OCI-LY7 (cell line): ENCODE data around the gene PLEKHO1. TPM values are rescaled to one million over a fixed set of nuclear protein-coding genes. Genes with fewer than 3 reads are reported as not detected.

Experiments used
- BruUV-seq: library from RNA; stranded (reverse); fragments of 400-500 nt; replicated peaks from 2 replicates; lab custom pipeline; 2021; lab: Mats Ljungman, UMichigan
- CTCF ChIA-PET: fragments of 300-600 bp; sonication (Branson Sonifier 250); formaldehyde crosslinking; loops from one replicate; lab custom pipeline; 2022; ENCODE audit warnings: antibody characterized with exemption; ENCODE audit not compliant: unreplicated experiment; lab: Charles Lee
- POLR2A ChIA-PET: fragments of 300-600 bp; sonication (Branson Sonifier 250); formaldehyde crosslinking; loops from one replicate; lab custom pipeline; 2022; ENCODE audit warnings: antibody characterized with exemption; lab: Charles Lee
- DNase-seq: peaks from one replicate; pipeline ENCODE4 v3.0.0-alpha.2; 2015; ENCODE audit warnings: low spot score
- H2AFZ ChIP-seq: fragments of 200-600 bp; sonication (generic), shearing (Covaris generic); 2 replicates; pipeline ENCODE4 v1.6.1; 2014; ENCODE audit warnings: mild to moderate bottlenecking, antibody characterized with exemption, low read length, moderate library complexity
- H3K27ac ChIP-seq: fragments of 200-600 bp; sonication (generic); 2 replicates; pipeline ENCODE4 v1.5.1; 2014; ENCODE audit warnings: mixed run types, low read depth, mild to moderate bottlenecking, moderate library complexity, low read length, inconsistent platforms; ENCODE audit not compliant: poor library complexity, severe bottlenecking
- H3K36me3 ChIP-seq: fragments of 200-600 bp; sonication (generic); 2 replicates; pipeline ENCODE4 v1.6.1; 2014; ENCODE audit warnings: mild to moderate bottlenecking, antibody characterized with exemption, low read length, moderate library complexity, mixed read lengths; ENCODE audit not compliant: insufficient read depth
- H3K4me1 ChIP-seq: fragments of 200-600 bp; sonication (generic); 2 replicates; pipeline ENCODE4 v1.5.1; 2014; ENCODE audit warnings: mild to moderate bottlenecking, low read length; ENCODE audit not compliant: insufficient read depth, poor library complexity, severe bottlenecking
- H3K4me2 ChIP-seq: fragments of 200-600 bp; sonication (generic); 2 replicates; pipeline ENCODE4 v1.6.1; 2014; ENCODE audit warnings: mild to moderate bottlenecking, low read length
- H3K4me3 ChIP-seq: fragments of 200-600 bp; sonication (generic); 2 replicates; pipeline ENCODE4 v1.5.1; 2014; ENCODE audit warnings: mild to moderate bottlenecking, low read depth, low read length; ENCODE audit not compliant: poor library complexity, severe bottlenecking
- H3K79me2 ChIP-seq: fragments of 200-600 bp; sonication (generic); 2 replicates; pipeline ENCODE4 v1.6.1; 2016; ENCODE audit warnings: low read depth, mild to moderate bottlenecking, low read length, moderate library complexity, mixed read lengths; ENCODE audit not compliant: insufficient read depth
- H3K9me2 ChIP-seq: fragments of 200-600 bp; sonication (generic); 2 replicates; pipeline ENCODE4 v1.6.1; 2016; ENCODE audit warnings: mild to moderate bottlenecking, low read length, mixed read lengths; ENCODE audit not compliant: insufficient read depth
- H3K9me3 ChIP-seq: fragments of 200-600 bp; sonication (generic); 2 replicates; pipeline ENCODE4 v1.6.1; 2014; ENCODE audit warnings: mild to moderate bottlenecking, mixed run types, low read length, mixed read lengths
- H4K20me1 ChIP-seq: fragments of 200-600 bp; sonication (generic); 2 replicates; pipeline ENCODE4 v1.6.1; 2014; ENCODE audit warnings: mild to moderate bottlenecking, antibody characterized with exemption, low read length, moderate library complexity, mixed read lengths; ENCODE audit not compliant: insufficient read depth
- EZH2phosphoT487 ChIP-seq: fragments of 200-600 bp; sonication (generic); IDR thresholded peaks from 2 replicates; pipeline ENCODE4 v1.6.1; 2018; ENCODE audit warnings: low read depth, borderline replicate concordance, mild to moderate bottlenecking, mixed run types, antibody characterized with exemption, low read length, moderate library complexity, mixed read lengths
- intact Hi-C: fragments of 100-400 bp; cut with micrococcal nuclease; formaldehyde crosslinking; loops from one replicate; pipeline ENCODE4 v1.10.0; 2022; ENCODE audit not compliant: unreplicated experiment
- total RNA-seq, 2 experiments: library from RNA; depleted of rRNA in 1 of 2; stranded (reverse); fragments of >200 nt in 1 of 2; shearing (Covaris generic) in 1 of 2; gene quantifications; 2 replicates each; pipeline ENCODE4 v1.2.3, GENCODE V29; 2014 to 2022
- TF ChIP-seq, protein P1 (sequence below): fragments of 200-600 bp; sonication (generic); conservative IDR thresholded peaks from 2 replicates; pipeline ENCODE4 v1.5.1; 2014; ENCODE audit warnings: mild to moderate bottlenecking, antibody characterized with exemption, low read length, moderate library complexity, mixed read lengths

Gene PLEKHO1
- total RNA-seq, 2 experiments from 2014 or later = 75.5 to 122 TPM

- Histone ChIP-seq H3K27ac (peak overlapping the region; percentile 90), H2AFZ (peak overlapping the region; percentile 45; the same call in 1 of the 2 replicates), H3K4me1 (peaks cover 51% of the 10 kb centered on the region), H3K9me2 (no peaks in the 10 kb centered on the region), H3K4me3 (peak overlapping the region; percentile 99), H3K9me3 (no peaks in the 10 kb centered on the region), H3K4me2 (peak overlapping the region; percentile 86), H3K36me3 (peaks cover 34% of the 10 kb centered on the region), H3K79me2 (peaks cover 46% of the 10 kb centered on the region; the same call in 1 of the 2 replicates), H4K20me1 (no peaks in the 10 kb centered on the region)
- DNase-seq = no peak
- intact Hi-C loops = no loop called here
- ChIA-PET POLR2A (interaction anchor here (0.7 to 4.5 kb wide), 4 partner anchors 13 to 39 kb away, joined by 3 to 38 read pairs (median 4); no protein-coding TSS in a partner anchor), CTCF (no interaction called here)
- BruUV-seq = TSS peak; percentile 82
- TF ChIP-seq, protein P1, sequence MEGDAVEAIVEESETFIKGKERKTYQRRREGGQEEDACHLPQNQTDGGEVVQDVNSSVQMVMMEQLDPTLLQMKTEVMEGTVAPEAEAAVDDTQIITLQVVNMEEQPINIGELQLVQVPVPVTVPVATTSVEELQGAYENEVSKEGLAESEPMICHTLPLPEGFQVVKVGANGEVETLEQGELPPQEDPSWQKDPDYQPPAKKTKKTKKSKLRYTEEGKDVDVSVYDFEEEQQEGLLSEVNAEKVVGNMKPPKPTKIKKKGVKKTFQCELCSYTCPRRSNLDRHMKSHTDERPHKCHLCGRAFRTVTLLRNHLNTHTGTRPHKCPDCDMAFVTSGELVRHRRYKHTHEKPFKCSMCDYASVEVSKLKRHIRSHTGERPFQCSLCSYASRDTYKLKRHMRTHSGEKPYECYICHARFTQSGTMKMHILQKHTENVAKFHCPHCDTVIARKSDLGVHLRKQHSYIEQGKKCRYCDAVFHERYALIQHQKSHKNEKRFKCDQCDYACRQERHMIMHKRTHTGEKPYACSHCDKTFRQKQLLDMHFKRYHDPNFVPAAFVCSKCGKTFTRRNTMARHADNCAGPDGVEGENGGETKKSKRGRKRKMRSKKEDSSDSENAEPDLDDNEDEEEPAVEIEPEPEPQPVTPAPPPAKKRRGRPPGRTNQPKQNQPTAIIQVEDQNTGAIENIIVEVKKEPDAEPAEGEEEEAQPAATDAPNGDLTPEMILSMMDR = no peak
- TF ChIP-seq EZH2phosphoT487 = no peak
Measured at GRCh38 chr1:150148837-150149270, 862 bp upstream of the PLEKHO1 start.

DNA sequence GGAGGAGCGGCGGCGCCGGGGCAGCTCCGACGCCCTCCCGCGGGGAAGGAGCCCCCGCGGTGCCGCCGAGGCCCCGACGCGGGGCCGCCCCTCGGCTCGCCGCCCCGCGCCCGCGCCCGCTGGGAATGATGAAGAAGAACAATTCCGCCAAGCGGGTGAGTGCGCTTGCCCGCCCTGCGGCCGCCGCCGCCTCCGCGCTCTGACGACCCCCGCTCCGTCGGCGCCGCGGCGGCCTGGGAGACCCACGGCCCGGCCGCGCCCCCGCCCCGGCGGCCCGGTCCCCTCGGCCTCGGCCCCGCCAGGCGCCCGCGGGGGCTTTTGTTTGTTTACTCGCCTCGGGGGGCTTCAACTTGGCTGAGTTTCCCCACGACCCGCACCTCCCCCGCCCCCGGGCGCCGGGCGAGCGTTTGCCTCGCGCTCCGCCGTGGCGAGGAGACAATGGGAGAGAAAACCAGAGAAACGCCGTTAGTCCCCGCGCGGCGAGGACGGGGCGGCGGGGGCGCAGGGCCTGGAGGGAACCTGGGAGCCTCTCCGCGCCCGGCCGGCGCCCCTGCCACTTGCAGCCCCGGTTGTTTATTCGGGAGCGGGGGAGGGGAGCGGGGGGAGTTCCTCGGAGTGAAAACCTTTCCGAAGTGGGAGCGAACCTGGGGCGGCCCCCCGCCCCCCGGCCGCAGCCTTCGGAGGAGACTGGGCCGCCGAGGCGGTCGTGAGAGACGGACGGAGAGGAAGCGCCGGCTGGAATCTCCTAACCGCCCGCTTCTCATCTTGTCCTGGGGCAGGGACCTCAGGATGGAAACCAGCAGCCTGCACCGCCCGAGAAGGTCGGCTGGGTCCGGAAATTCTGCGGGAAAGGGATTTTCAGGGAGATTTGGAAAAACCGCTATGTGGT is 661 bp downstream of the PLEKHO1 start:
- no peaks in the 10 kb centered on the region for H3K9me2 ChIP-seq
- POLR2A ChIA-PET = interaction anchor here (0.7 to 4.5 kb wide), 4 partner anchors 11 to 140 kb away, joined by 3 to 38 read pairs (median 7); no protein-coding TSS in a partner anchor
- peaks cover 56% of the 10 kb centered on the region for H3K4me1 ChIP-seq
- peak overlapping the region; percentile 10; the same call in 1 of the 2 replicates for H2AFZ ChIP-seq
- peak overlapping the region; percentile 99 for H3K4me3 ChIP-seq
- H3K9me3 ChIP-seq = no peaks in the 10 kb centered on the region
- peaks cover 46% of the 10 kb centered on the region; the same call in 1 of the 2 replicates for H3K79me2 ChIP-seq
- peak; percentile 50 for DNase-seq
- peak overlapping the region; percentile 90 for H3K27ac ChIP-seq
- no peaks in the 10 kb centered on the region for H4K20me1 ChIP-seq
- H3K36me3 ChIP-seq = peaks cover 50% of the 10 kb centered on the region
- BruUV-seq = no TSS peak
- CTCF ChIA-PET = interaction anchor here (1.0 kb wide), 1 partner anchor 82 kb away, joined by 3 read pairs; no protein-coding TSS in a partner anchor
- intact Hi-C loops = loop anchor here (1.0 to 2.0 kb wide), 2 partner anchors 10 to 14 kb away; no protein-coding TSS in a partner anchor
- peak overlapping the region; percentile 85 for H3K4me2 ChIP-seq
- no peak for TF ChIP-seq EZH2phosphoT487
- TF ChIP-seq, protein P1 = no peak
